Body of pancreas (tissue), 4 donors: ENCODE results near the gene TENT5A. TPM values are rescaled to one million over a fixed set of nuclear protein-coding genes. Genes with fewer than 3 reads are reported as not detected.

Source experiments
- ATAC-seq: fragments of 150-250 bp; one replicate; pipeline ENCODE4 v1.9.1; 2016
- DNase-seq, 4 donors: peaks; one replicate each; pipeline ENCODE4 v3.0.0-alpha.2; 2019
- H3K27ac ChIP-seq, 4 donors: fragments of 200-600 bp; sonication (generic); 1 replicate in 3 of 4; 2 replicates in 1 of 4; pipeline versions ENCODE4 v1.5.1 to v1.6.1; 2016 to 2019; ENCODE audit warnings: mild to moderate bottlenecking in 1 of 4, mixed read lengths in 1 of 4, moderate library complexity in 1 of 4
- H3K27me3 ChIP-seq, 2 donors: fragments of 200-600 bp; sonication (generic); one replicate each; pipeline ENCODE4 v1.6.0; 2016; ENCODE audit warnings: mild to moderate bottlenecking in 1 of 2
- H3K36me3 ChIP-seq, 2 donors: fragments of 200-600 bp; sonication (generic); replicated peaks in 1 of 2; 2 replicates each; pipeline ENCODE4 v1.5.1; 2016; ENCODE audit warnings: low read depth in 2 of 2; ENCODE audit not compliant: insufficient read depth in 1 of 2
- H3K4me1 ChIP-seq: fragments of 200-600 bp; sonication (generic); one replicate; pipeline ENCODE4 v1.6.0; 2016
- H3K4me3 ChIP-seq, 2 donors: fragments of 200-600 bp; sonication (generic); 1 replicate in 1 of 2; 2 replicates in 1 of 2; pipeline ENCODE4 v1.5.1; 2016 to 2019
- H3K9me3 ChIP-seq, 3 donors: fragments of 200-600 bp; sonication (generic); 1 replicate in 2 of 3; 2 replicates in 1 of 3; pipeline ENCODE4 v1.5.1; 2016
- POLR2A ChIP-seq, 3 donors: fragments of 450-650 bp; IDR thresholded peaks; one replicate each; pipeline ENCODE4 v1.6.1; 2016; ENCODE audit warnings: antibody characterized with exemption in 3 of 3, mild to moderate bottlenecking in 2 of 3
- WGBS, 2 donors: methylation state at CpG; one replicate each; pipeline ENCODE4 v1.1.5; 2017; 5-methylcytosine and 5-hydroxymethylcytosine counted together
- intact Hi-C: fragments of 100-400 bp; cut with DNase I; formaldehyde crosslinking; loops from one replicate; pipeline ENCODE4 v1.15.1; 2023
- total RNA-seq, 2 donors: library from RNA; depleted of rRNA; stranded (reverse); fragments of >200 nt; gene quantifications; one replicate each; pipeline ENCODE4 v1.1.0, GENCODE V29; 2016
- TF ChIP-seq, protein P1 (sequence below), 7 experiments: fragments of 450-650 bp in 4 of 7; fragments of 200-600 bp in 3 of 7; sonication (generic) in 3 of 7; IDR thresholded peaks; one replicate each; pipeline ENCODE4 v1.5.1; 2016 to 2019; ENCODE audit warnings: antibody characterized with exemption in 7 of 7

Gene TENT5A
- total RNA-seq, 2 donors from 2014 or later = 7.3 to 8.2 TPM

DNA sequence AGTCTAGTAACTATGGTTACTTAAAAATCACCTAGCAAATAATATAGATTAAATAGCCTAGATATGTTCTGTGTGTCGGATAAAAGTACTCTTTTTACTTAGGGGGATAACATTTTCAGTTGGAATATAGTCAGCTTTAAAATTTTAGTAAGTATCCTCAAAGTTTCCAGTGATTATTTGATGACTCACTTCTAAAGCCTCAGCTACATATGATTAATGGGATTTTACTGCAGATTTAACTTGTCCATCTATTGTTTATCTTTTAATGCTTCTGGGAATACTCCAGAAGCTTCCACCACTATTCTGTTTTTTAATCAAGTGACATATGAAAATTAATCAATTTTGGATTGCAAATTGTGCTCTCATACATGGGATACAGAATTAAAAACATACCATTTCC lies 8.7 kb upstream of the TENT5A start:
- Histone ChIP-seq H3K27ac (no peak overlapping the region), H3K4me3 (no peak overlapping the region), H3K9me3 (no peaks in the 10 kb centered on the region), H3K4me1 (no peaks in the 10 kb centered on the region), H3K36me3 (no peaks in the 10 kb centered on the region), H3K27me3 (no peaks in the 10 kb centered on the region)
- 77 to 82% methylated on average over 1 of the region's 1 CpG for WGBS, 2 donors
- intact Hi-C loops = no loop called here
- no peak for TF ChIP-seq POLR2A (IDR thresholded peaks at IDR 0.05)
- TF ChIP-seq, protein P1, sequence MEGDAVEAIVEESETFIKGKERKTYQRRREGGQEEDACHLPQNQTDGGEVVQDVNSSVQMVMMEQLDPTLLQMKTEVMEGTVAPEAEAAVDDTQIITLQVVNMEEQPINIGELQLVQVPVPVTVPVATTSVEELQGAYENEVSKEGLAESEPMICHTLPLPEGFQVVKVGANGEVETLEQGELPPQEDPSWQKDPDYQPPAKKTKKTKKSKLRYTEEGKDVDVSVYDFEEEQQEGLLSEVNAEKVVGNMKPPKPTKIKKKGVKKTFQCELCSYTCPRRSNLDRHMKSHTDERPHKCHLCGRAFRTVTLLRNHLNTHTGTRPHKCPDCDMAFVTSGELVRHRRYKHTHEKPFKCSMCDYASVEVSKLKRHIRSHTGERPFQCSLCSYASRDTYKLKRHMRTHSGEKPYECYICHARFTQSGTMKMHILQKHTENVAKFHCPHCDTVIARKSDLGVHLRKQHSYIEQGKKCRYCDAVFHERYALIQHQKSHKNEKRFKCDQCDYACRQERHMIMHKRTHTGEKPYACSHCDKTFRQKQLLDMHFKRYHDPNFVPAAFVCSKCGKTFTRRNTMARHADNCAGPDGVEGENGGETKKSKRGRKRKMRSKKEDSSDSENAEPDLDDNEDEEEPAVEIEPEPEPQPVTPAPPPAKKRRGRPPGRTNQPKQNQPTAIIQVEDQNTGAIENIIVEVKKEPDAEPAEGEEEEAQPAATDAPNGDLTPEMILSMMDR (IDR thresholded peaks at IDR 0.05) = no peak
- DNase-seq = no peak
- ATAC-seq = no peak

DNA sequence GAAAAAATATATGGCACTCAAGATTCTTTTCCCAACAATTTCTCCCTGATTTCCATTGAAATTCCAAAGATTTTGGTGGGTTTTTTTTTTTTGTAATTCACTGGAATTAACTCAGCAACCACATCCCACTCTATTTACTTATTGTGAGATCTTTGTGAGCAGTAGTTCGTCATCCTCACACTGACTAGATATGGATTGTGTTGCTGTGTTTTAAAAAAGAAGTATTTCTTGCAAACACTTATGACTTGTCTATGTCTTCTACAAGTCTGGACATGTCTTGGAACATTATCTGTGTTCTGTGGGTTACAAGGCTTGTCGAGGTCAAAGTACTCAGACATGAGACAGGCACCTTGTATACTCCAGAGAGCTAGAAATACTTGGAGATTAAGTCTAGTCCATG lies 7.3 kb upstream of the TENT5A start:
- no peak for ATAC-seq
- intact Hi-C loops = no loop called here

DNA sequence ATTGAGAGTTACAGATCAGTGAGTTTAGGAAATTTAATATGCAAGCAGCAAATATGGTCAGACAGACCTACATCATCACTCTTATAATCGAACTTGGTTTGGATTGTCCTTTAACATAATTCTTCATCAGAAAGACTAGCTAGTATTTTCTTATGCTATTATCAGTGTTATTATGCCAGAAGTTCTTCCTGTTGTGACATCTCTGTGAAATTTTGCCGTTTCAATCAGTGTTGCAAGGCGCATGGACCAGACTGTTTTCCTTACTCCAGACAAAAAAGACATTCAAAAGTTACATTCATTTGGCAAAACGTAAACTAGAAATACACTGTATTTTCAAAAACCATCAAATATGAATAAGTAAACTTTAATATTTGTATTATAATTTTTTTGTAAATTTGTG lies 5.7 kb upstream of the TENT5A start:
- Histone ChIP-seq H3K36me3 (no peaks in the 10 kb centered on the region), H3K27me3 (no peaks in the 10 kb centered on the region), H3K4me1 (peaks cover 6% of the 10 kb centered on the region), H3K4me3 (no peak overlapping the region), H3K27ac (no peak overlapping the region), H3K9me3 (no peaks in the 10 kb centered on the region)
- ATAC-seq = no peak
- 75% methylated on average over 4 of the region's 4 CpGs for WGBS, 2 donors
- no peak for DNase-seq
- intact Hi-C loops = no loop called here
- TF ChIP-seq, protein P1 (IDR thresholded peaks at IDR 0.05) = no peak
- TF ChIP-seq POLR2A (IDR thresholded peaks at IDR 0.05) = no peak

More for the DNA sequence above, 7.3 kb upstream of the TENT5A start:
- Histone ChIP-seq H3K27me3 (no peaks in the 10 kb centered on the region), H3K27ac (no peak overlapping the region), H3K36me3 (no peaks in the 10 kb centered on the region), H3K4me3 (no peak overlapping the region), H3K4me1 (no peaks in the 10 kb centered on the region), H3K9me3 (no peaks in the 10 kb centered on the region)
- 50 to 55% methylated on average over 2 of the region's 2 CpGs for WGBS, 2 donors
- DNase-seq = no peak
- no peak for TF ChIP-seq POLR2A (IDR thresholded peaks at IDR 0.05)
- TF ChIP-seq, protein P1 (IDR thresholded peaks at IDR 0.05) = no peak

DNA sequence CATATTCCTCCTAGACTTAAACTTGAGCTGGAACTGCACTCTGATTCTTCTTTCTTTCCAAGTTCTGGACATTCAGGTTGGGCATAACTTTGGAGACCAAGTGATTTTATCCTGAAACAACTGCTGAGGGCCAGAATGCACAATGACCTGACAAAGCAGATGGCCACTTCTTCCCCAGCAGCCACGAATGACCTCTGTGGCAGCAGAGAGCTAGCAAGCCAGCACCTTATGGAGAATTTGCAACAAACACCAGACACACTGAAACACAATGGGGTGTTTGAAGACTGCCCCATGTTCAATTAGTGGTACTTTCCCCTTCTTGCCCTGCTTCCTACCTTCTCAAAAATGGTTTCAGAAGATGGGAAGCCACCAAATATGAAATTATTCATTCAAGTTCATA lies 4.2 kb upstream of the TENT5A start:
- TF ChIP-seq, protein P1 (IDR thresholded peaks at IDR 0.05) = no peak
- no peak for TF ChIP-seq POLR2A (IDR thresholded peaks at IDR 0.05)
- WGBS, 2 donors = 32 to 46% methylated on average over 1 of the region's 1 CpG
- Histone ChIP-seq H3K4me1 (peaks cover 6% of the 10 kb centered on the region), H3K27me3 (no peaks in the 10 kb centered on the region), H3K27ac (no peak overlapping the region), H3K4me3 (no peak overlapping the region), H3K36me3 (no peaks in the 10 kb centered on the region), H3K9me3 (no peaks in the 10 kb centered on the region)
- ATAC-seq = no peak
- no peak for DNase-seq
- intact Hi-C loops = no loop called here

DNA sequence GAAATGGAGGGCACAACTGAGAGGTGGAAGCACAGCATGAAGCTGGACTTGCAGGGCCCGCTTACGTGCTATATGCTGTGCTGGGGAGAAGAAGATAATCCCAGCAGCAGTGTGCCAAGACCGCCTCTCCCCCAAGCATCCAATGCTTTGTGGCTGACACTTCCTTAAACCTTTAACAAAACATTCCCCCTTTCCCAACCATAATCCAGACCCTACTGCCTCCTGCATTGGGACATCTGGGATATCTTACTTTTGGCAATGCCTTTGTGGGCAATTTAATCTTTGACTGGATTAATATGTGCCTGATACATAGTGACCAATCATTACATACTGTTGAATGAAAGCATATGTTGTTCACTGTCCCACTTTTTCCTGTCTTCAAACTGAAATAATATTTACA lies 3.1 kb upstream of the TENT5A start:
- Histone ChIP-seq H3K4me1 (peaks cover 14% of the 10 kb centered on the region), H3K27me3 (no peaks in the 10 kb centered on the region), H3K36me3 (no peaks in the 10 kb centered on the region), H3K9me3 (no peaks in the 10 kb centered on the region), H3K4me3 (no peak overlapping the region), H3K27ac (no peak overlapping the region)
- WGBS, 2 donors = 83 to 91% methylated on average over 3 of the region's 3 CpGs
- ATAC-seq = no peak
- no peak for TF ChIP-seq POLR2A (IDR thresholded peaks at IDR 0.05)
- TF ChIP-seq, protein P1 (IDR thresholded peaks at IDR 0.05) = no peak
- no peak for DNase-seq
- intact Hi-C loops = no loop called here
